HFFc6 (cell line): Measurements from ENCODE around the gene CRTC3. TPM values are rescaled to one million over a fixed set of nuclear protein-coding genes. Genes with fewer than 3 reads are reported as not detected.

Experiments used
- DNase-seq: peaks from one replicate; pipeline ENCODE4 v3.0.0-alpha.2; 2018
- H3K27ac Mint-ChIP-seq: 2 replicates; pipeline ENCODE4 v1.8.0; 2020; ENCODE audit warnings: mild to moderate bottlenecking, mixed read lengths
- H3K27me3 Mint-ChIP-seq: 2 replicates; pipeline ENCODE4 v1.8.0; 2021; ENCODE audit warnings: mild to moderate bottlenecking, moderate library complexity, mixed read lengths; ENCODE audit not compliant: insufficient read depth
- H3K36me3 Mint-ChIP-seq: 2 replicates; pipeline ENCODE4 v1.8.0; 2021; ENCODE audit warnings: low read depth, mixed read lengths
- H3K4me1 Mint-ChIP-seq: 2 replicates; pipeline ENCODE4 v1.8.0; 2020; ENCODE audit warnings: low read depth, mixed read lengths
- H3K4me3 Mint-ChIP-seq: 2 replicates; pipeline ENCODE4 v1.8.0; 2020; ENCODE audit warnings: mild to moderate bottlenecking, moderate library complexity, mixed read lengths
- H3K9me3 Mint-ChIP-seq: 2 replicates; pipeline ENCODE4 v1.8.0; 2020; ENCODE audit warnings: mild to moderate bottlenecking, mixed read lengths
- total RNA-seq, 6 experiments: library from RNA; stranded (reverse); fragmentation: NEBNext Ultra II Directional; extraction: Animal tissue kit (Norgen Biotek cat#: 25700); gene quantifications; 2 replicates in 1 of 6; 3 replicates in 5 of 6; pipeline ENCODE4 v1.2.3, GENCODE V29; 2021
- TF ChIP-seq, protein P1 (sequence below): fragments of 200-600 bp; sonication (generic); IDR thresholded peaks from 2 replicates; pipeline ENCODE4 v1.5.0; 2021; ENCODE audit warnings: antibody characterized with exemption, mild to moderate bottlenecking

CRTC3 gene
- total RNA-seq, 6 experiments from 2014 or later: 21.5 to 24.3 (median 23.5) TPM

DNA sequence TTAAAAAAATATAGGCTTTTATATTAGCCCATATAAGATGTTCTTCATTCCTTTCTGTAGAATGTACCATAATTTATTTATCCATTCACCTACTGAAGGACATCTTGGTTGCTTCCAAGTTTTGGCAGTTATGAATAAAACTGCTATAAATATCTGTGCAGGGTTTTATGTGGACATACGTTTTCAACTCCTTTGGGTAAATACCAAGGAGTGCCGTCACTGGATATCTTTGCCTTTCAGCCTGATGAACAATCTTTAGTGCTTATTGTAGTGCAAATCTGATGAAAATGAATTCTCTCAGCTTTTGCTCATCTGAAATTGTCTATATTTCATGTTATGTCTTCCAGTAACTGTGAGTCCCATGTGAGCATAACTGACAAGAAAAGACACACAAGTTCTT is 160.9 kb downstream of the CRTC3 start:
- Mint-ChIP-seq H3K36me3 (no peaks in the 10 kb centered on the region), H3K27ac (no peak overlapping the region), H3K4me3 (no peak overlapping the region), H3K4me1 (peaks cover 13% of the 10 kb centered on the region), H3K9me3 (no peaks in the 10 kb centered on the region), H3K27me3 (peaks cover 3% of the 10 kb centered on the region; the same call in 1 of the 2 replicates)
- TF ChIP-seq, protein P1, sequence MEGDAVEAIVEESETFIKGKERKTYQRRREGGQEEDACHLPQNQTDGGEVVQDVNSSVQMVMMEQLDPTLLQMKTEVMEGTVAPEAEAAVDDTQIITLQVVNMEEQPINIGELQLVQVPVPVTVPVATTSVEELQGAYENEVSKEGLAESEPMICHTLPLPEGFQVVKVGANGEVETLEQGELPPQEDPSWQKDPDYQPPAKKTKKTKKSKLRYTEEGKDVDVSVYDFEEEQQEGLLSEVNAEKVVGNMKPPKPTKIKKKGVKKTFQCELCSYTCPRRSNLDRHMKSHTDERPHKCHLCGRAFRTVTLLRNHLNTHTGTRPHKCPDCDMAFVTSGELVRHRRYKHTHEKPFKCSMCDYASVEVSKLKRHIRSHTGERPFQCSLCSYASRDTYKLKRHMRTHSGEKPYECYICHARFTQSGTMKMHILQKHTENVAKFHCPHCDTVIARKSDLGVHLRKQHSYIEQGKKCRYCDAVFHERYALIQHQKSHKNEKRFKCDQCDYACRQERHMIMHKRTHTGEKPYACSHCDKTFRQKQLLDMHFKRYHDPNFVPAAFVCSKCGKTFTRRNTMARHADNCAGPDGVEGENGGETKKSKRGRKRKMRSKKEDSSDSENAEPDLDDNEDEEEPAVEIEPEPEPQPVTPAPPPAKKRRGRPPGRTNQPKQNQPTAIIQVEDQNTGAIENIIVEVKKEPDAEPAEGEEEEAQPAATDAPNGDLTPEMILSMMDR: no peak
- DNase-seq: no peak

DNA sequence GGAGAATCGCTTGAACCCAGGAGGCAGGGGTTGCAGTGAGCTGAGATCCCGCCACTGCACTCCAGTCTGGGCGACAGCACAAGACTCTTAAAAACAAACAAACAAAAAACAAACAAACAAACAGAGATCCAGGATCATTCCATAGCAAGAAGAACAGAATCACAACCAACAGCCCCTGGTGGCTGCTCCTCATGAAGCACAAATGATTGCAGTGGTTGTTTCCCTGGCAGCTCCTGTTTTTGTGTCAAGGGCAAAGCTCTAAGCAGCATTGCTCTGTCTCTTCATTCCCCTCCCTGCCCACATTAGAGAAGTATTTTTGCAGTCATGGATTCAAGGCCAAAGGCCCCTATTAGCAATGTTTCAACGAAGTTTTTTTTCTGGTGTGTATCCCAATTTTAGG is 161.6 kb downstream of the CRTC3 start:
- H3K9me3 Mint-ChIP-seq: no peaks in the 10 kb centered on the region
- no peak overlapping the region for H3K4me3 Mint-ChIP-seq
- TF ChIP-seq, protein P1: peak; percentile 42
- peaks cover 3% of the 10 kb centered on the region; the same call in 1 of the 2 replicates for H3K27me3 Mint-ChIP-seq
- peaks cover 11% of the 10 kb centered on the region for H3K4me1 Mint-ChIP-seq
- no peak for DNase-seq
- no peak overlapping the region for H3K27ac Mint-ChIP-seq
- H3K36me3 Mint-ChIP-seq: no peaks in the 10 kb centered on the region

DNA sequence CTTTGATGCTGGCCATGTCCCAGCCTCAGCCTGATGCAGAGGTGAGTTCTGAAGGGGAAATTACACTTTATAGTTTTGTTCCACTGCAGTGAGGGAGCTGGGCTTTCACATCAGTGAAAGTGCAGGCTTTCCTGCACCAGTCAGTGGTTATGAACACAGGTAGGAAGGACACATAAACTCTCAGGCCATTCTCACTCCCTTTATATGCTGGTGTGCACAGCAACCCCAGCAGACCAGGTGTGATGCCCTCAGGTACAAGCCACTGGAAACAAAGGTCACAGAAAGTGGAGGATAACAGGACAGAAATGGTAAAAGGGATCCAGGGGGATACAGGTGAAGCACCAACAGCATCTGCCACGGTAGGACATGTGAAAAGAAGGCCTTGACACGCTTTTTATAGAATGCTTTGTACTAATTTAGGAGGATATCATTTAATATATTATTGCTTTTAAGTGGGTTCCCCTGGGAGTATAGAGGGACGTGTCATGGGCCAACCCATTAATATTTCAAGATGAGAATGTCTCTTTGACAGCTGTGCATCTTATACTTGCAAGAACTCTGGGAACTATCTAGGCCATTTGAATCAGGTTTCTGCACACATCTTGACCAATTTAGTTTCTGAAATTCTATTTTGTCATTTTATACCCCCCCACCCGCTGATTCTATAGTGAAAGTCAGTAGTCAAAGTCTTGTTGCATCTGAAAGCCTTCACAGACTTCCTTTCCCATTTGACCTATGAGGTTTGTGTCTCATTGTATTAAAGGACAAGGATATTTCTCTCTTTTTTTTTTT is 162.5 kb downstream of the CRTC3 start:
- Mint-ChIP-seq H3K4me3 (no peak overlapping the region), H3K4me1 (peaks cover 5% of the 10 kb centered on the region; the same call in 1 of the 2 replicates), H3K36me3 (no peaks in the 10 kb centered on the region), H3K9me3 (no peaks in the 10 kb centered on the region), H3K27me3 (peaks cover 3% of the 10 kb centered on the region; the same call in 1 of the 2 replicates), H3K27ac (no peak overlapping the region)
- TF ChIP-seq, protein P1: no peak
- no peak for DNase-seq

Other genes with a start within 250 kb of the CRTC3 start
- gene ZNF774, start 177.6 kb upstream of the CRTC3 start, total RNA-seq: 1 to 10 TPM; 1.3 to 2.3 (median 2.1) TPM
- 100 to 1,000 TPM; 172 to 201 (median 185) TPM for gene IQGAP1, start 141.7 kb upstream of the CRTC3 start, total RNA-seq
- gene BLM, start 187.4 kb downstream of the CRTC3 start, total RNA-seq: 1 to 10 TPM; 2.8 to 7.7 (median 6.1) TPM